C4-2B (cell line): Measurements from ENCODE around the gene SND1.

Experiments
- H3K27ac ChIP-seq: fragments of 450-650 bp; 2 replicates; pipeline ENCODE4 v1.5.1; 2017
- ZFX ChIP-seq: fragments of 450-650 bp; IDR thresholded peaks from 2 replicates; pipeline ENCODE4 v1.6.1; 2017
- TF ChIP-seq, protein P1 (sequence below): fragments of 450-650 bp; conservative IDR thresholded peaks from 2 replicates; pipeline ENCODE4 v1.5.1; 2017; ENCODE audit warnings: mild to moderate bottlenecking

Gene SND1

DNA sequence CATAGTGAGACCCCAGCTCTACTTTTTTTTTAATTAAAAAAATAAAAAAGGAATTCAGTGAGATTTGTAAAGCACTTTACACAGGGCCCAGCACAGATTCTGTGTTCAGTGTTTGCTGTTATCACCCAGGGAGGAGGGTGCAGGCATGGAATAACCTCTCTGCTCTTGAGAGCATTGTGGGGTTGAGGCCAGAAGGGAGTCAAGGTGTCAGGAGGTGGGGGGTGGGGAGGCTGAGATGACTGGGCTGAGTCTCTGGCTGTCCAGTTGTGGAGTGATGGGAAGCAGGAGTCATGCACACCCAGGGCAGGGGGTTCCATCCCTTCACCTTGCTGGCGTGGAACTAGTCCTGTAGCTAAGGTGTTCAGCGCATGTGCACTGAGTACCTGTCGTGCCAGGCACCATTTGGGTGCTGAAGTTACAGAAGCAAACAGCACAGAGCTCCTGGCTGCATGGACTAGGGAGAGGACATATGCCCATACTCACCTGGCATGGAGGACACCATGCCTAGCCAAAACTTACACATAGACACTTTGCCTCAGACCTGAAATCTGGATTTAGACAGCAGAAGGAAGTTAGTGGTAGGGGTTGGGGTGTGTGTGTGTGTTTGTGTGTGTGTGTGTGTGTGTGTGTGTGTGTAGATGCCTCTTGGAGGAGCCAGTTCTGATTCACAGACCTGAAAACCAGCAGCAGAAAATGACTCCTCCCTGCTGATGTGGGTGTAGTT is 448.4 kb downstream of the SND1 start:
- H3K27ac ChIP-seq: no peak overlapping the region
- no peak for TF ChIP-seq ZFX
- TF ChIP-seq, protein P1, sequence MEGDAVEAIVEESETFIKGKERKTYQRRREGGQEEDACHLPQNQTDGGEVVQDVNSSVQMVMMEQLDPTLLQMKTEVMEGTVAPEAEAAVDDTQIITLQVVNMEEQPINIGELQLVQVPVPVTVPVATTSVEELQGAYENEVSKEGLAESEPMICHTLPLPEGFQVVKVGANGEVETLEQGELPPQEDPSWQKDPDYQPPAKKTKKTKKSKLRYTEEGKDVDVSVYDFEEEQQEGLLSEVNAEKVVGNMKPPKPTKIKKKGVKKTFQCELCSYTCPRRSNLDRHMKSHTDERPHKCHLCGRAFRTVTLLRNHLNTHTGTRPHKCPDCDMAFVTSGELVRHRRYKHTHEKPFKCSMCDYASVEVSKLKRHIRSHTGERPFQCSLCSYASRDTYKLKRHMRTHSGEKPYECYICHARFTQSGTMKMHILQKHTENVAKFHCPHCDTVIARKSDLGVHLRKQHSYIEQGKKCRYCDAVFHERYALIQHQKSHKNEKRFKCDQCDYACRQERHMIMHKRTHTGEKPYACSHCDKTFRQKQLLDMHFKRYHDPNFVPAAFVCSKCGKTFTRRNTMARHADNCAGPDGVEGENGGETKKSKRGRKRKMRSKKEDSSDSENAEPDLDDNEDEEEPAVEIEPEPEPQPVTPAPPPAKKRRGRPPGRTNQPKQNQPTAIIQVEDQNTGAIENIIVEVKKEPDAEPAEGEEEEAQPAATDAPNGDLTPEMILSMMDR: no peak

DNA sequence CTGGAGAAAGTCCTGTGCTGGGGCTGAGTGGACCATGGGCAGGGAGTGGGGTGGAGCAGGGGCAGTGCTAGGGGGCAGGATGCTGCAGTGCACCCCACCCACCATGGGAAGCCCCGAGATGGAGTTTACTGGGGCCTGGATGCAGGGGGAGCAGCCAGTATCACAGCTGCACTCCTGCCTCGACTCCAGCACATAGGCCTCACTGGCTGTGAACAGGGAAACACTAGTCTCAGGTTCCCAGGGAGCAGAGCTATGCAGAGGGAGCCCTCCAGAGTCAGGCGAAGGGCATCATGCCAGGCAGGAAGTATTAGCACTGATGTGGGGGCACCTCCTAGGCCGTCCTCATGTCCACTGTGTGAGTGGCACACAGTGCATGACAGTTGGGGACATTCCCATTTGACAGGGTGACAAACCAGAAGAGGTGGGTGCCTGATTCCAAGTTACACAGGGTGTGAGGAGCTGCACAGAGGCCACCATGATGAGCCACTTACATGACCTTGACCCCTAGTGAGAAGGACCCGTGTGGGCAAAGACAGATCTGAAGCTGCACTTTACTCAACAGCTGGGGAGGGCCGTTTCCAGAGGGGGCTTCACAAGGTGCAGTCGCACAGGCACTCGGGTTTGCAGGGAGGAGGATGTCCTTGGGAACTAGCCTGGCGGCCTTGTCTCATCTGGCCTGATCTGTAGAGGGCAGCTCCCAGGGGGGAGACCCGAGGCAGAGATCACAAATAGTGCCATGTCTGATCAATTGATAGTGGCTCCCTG is 449.1 kb downstream of the SND1 start:
- H3K27ac ChIP-seq: no peak overlapping the region
- TF ChIP-seq ZFX: no peak
- TF ChIP-seq, protein P1: no peak

DNA sequence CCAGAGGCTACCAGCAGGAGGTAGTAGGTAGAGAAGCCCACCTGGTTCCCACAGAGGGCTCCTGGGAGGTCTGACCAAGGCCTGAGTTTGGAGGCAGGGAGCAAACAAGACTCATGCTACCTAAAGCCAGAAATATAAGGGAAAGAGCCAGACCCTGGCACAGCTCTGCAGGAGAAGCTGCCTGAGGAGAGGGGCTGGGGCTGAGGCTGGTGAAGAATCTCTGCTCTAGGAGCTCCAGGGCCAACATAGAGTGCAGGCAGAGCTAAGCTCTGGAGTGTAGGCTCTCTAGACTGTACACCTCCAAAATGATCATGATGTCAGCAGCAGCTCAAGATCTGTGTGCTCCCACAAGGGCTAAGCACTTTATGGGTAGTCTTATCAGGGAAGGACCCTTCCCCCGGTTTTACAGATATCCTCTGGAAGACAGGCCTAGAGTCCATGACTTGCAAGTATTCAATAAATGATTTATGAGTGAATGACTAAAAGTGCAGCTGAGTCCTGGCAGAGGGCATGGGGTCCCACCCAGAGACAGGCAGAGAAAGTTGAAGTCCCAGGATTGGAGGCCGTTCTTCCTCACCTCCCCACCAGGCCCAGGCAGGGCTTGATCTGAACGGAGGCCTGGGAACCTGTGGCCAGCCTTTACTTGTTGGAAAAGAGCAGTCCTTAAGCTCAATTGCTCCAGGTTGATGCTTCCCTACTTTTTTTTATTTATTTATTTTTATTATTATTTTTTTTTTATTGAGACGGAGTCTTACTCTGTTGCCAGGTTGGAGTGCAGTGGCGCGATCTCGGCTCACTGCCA is 450.7 kb downstream of the SND1 start:
- no peak overlapping the region for H3K27ac ChIP-seq
- no peak for TF ChIP-seq ZFX
- TF ChIP-seq, protein P1: no peak

DNA sequence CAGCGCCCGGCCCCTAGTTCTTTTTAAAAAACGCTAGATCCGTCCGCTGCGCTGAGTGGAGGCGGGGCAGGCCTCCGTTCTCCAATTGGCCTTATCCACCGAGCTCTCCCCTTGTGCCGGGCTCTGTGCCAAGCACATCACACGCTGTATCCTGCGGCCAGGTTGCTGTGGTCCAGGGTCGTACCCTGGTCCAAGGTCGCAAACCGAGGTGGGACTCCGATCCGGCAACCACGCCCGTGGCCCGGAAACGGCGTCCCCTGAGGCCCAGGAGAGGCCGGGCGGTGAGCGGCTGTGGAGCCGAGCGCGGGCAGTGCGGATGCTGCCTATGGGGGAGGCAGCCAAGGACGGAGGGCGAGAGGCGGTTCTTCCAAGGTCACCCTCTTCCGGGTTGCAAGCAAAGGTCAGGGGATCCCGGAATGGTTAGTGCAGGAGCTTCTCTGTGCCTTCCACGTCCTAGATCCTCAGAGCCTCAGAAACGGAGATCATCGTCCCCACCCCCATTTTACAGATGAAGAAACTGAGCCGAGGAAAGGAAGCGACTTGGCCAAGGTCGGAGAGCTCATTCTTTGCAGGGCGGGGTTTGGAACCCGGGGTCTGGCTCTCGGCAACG is 451.6 kb downstream of the SND1 start:
- TF ChIP-seq ZFX: no peak
- TF ChIP-seq, protein P1: no peak
- H3K27ac ChIP-seq: no peak overlapping the region

DNA sequence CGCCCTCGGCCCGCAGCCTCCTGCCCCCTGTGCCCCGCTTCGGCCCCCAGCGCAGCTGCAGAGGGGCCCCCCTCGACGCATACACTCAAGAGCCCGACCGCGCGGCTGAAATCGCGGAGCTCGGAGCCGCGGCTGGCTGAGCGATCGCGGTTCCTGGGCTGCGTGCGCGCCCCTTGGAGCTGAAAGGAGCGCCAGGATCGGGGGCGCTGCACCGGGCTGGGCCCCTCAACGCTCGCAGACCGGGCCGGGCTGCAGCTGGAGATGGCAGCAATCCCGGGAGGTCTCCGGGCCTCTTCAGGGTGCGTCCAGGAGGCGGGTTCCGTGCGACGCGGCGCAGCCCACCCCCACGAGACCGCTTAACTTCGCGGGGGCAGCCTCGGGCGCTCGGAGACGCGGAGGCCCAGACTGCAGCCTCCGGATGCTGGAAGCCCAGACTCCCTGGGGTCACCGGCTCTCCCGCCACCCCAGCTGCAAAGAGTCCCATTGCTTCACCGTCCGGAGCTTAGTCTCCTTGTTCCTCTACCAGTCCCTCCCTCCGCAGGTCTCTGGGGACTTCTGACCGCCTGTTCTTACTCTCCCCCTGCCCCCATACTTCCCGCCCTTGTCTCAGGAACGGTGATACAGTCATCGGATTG is 452.2 kb downstream of the SND1 start:
- no peak for TF ChIP-seq ZFX
- TF ChIP-seq, protein P1: no peak
- H3K27ac ChIP-seq: no peak overlapping the region

DNA sequence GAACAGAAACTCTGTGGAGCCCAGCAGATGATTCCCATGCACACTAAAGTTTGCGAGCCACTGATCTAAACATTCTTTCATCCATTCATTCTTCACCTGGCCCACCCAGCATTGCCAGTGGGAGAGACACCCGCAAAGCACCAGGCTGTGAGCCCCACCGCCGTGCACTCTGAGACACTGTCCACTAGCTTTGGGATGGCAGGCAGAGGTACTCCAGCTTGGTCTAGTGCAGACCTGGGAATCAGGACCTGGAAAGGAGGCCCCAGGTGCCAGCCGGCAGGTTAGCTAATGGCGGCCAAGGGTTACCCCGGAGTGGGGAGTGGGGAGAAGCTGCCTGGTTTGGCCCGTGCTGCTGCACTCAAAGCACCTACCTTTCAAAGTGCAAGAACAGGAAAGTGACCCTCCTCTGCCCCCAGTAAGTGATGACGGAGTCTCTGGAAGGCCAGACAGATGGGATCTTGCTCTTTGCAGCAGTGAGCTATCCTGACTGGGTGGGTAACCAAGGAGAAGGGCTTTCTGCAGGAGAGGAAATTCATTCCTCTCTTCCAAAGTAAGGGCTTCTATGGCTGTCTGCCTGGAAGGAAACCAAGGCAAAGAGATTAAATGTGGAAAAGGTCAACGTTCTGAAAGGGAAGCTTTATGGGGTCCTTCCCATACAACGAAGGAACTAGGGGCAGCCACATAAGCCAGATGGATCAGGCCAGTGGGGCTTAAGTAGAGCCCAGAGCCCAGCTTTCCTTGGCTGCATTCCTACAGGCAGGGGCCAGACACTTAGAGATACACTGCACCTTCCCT is 453.4 kb downstream of the SND1 start:
- TF ChIP-seq ZFX: no peak
- TF ChIP-seq, protein P1: no peak
- H3K27ac ChIP-seq: no peak overlapping the region
